ENCODE measurements around the gene GRIK5.

GRCh38 chr19:42111384-42111783, 41.4 kb upstream of the GRIK5 start:
- TF ChIP-seq CTCF (conservative IDR thresholded peaks at IDR 0.05; ENCODE audit: low read length) (no peak), EZH2phosphoT487 (IDR thresholded peaks at IDR 0.05; ENCODE audit: borderline replicate concordance) (no peak)
